Omental fat pad (tissue), 4 donors: ENCODE measurements around the gene SLC2A4RG. TPM values are rescaled to one million over a fixed set of nuclear protein-coding genes. Genes with fewer than 3 reads are reported as not detected.
A peak's percentile ranks its signal among the peaks of the same experiment; 100 is the strongest.

Experiments used
- ATAC-seq: fragments of 150-250 bp; one replicate; pipeline ENCODE4 v1.9.1; 2016; ENCODE audit warnings: mild to moderate bottlenecking, moderate library complexity; ENCODE audit not compliant: low FRiP score
- DNase-seq: peaks from one replicate; pipeline ENCODE4 v3.0.0-alpha.2; 2019; ENCODE audit warnings: low spot score
- total RNA-seq, 4 donors: library from RNA; depleted of rRNA; stranded (reverse); fragments of >200 nt; gene quantifications; one replicate each; pipeline ENCODE4 v1.1.0, GENCODE V29; 2016
- TF ChIP-seq, protein P1 (sequence below), 3 donors: fragments of 450-650 bp; IDR thresholded peaks; one replicate each; pipeline ENCODE4 v1.5.1; 2016 to 2017; ENCODE audit warnings: antibody characterized with exemption in 3 of 3, mild to moderate bottlenecking in 3 of 3, moderate library complexity in 2 of 3

SLC2A4RG gene
- total RNA-seq, 4 donors from 2014 or later = 25.3 to 82.0 (median 40.9) TPM

DNA sequence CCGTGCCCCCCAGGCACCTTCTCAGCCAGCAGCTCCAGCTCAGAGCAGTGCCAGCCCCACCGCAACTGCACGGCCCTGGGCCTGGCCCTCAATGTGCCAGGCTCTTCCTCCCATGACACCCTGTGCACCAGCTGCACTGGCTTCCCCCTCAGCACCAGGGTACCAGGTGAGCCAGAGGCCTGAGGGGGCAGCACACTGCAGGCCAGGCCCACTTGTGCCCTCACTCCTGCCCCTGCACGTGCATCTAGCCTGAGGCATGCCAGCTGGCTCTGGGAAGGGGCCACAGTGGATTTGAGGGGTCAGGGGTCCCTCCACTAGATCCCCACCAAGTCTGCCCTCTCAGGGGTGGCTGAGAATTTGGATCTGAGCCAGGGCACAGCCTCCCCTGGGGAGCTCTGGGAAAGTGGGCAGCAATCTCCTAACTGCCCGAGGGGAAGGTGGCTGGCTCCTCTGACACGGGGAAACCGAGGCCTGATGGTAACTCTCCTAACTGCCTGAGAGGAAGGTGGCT, 42.2 kb upstream of the SLC2A4RG start:
- DNase-seq (no peak), ATAC-seq (no peak)
- TF ChIP-seq, protein P1, sequence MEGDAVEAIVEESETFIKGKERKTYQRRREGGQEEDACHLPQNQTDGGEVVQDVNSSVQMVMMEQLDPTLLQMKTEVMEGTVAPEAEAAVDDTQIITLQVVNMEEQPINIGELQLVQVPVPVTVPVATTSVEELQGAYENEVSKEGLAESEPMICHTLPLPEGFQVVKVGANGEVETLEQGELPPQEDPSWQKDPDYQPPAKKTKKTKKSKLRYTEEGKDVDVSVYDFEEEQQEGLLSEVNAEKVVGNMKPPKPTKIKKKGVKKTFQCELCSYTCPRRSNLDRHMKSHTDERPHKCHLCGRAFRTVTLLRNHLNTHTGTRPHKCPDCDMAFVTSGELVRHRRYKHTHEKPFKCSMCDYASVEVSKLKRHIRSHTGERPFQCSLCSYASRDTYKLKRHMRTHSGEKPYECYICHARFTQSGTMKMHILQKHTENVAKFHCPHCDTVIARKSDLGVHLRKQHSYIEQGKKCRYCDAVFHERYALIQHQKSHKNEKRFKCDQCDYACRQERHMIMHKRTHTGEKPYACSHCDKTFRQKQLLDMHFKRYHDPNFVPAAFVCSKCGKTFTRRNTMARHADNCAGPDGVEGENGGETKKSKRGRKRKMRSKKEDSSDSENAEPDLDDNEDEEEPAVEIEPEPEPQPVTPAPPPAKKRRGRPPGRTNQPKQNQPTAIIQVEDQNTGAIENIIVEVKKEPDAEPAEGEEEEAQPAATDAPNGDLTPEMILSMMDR (IDR thresholded peaks at IDR 0.05) = no peak

DNA sequence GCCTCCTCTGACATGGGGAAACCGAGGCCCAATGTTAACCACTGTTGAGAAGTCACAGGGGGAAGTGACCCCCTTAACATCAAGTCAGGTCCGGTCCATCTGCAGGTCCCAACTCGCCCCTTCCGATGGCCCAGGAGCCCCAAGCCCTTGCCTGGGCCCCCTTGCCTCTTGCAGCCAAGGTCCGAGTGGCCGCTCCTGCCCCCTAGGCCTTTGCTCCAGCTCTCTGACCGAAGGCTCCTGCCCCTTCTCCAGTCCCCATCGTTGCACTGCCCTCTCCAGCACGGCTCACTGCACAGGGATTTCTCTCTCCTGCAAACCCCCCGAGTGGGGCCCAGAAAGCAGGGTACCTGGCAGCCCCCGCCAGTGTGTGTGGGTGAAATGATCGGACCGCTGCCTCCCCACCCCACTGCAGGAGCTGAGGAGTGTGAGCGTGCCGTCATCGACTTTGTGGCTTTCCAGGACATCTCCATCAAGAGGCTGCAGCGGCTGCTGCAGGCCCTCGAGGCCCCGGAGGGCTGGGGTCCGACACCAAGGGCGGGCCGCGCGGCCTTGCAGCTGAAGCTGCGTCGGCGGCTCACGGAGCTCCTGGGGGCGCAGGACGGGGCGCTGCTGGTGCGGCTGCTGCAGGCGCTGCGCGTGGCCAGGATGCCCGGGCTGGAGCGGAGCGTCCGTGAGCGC, 41.6 kb upstream of the SLC2A4RG start:
- TF ChIP-seq, protein P1 (IDR thresholded peaks at IDR 0.05) = no peak
- no peak for DNase-seq
- no peak for ATAC-seq

DNA sequence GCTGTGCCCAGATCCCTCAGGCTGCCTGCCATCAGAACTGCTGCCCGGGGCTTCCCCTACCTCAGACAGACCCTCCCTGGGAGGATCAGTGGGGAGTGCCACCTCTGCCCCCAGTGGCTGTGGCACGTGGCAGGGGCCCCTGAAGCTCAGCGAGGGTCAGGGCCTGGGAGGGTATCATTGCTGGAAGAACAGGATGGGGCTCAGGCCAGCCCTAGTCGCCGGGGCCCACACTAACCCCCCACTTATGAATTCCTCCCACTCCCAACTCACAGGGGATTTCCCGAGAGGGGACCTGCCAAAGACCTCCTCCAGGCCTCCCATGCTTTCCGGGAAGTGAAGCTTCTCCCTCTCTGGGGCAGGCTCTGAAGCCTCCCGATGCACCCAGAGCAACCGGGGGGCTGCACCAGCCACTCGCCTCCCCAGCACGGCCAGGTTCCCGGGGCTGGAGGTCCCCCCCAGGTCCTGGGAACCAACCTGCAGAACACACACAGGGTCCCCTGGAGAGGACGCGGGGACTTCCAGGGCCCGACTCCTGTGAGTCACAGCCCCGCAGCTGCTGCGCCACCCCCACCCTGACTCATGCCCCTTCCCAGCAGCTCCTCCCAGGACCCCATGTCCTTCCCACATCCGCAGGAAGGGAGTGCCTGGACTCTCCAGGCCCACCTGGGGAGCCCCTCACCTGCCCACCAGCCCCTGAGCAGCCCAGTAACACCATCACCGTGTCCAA, 40.7 kb upstream of the SLC2A4RG start:
- ATAC-seq (peak; percentile 73), DNase-seq (no peak)

DNA sequence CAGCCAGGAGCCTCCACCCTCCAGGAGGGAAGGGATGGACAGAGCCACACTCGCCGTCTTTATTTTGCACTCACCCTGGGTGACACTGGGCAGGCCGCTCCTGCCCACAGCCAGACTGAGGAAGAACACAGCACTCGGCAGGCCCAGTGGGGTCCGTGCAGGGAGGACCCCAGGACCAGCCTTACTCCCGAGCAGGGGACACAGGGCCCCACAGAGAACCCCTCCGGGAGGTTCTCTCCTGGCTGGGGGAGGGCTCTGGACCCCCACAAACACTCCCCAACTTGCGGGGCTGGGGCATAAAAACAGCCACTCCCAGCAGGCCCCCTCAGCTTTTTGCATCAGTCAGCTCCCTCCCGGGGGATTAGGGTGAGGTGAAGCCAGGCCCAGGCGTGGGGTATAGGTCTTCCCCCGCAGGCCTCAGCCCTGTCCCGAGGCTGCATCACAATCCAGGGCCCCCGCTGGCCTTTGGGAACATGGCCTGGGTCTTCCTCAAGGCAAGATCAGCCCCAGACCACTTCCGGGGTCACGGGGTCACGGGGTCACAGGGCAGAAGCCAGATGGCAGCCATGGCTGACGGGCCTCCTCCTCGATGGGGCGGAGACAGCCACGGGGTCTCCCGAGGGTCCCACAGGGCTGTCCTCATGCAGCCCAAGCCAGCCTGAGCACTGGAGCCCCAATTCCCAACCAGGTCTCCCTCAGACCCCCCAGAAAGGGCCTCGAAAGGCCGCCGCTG, 39.9 kb upstream of the SLC2A4RG start:
- peak; percentile 22 for DNase-seq
- TF ChIP-seq, protein P1 (IDR thresholded peaks at IDR 0.05) = no peak
- ATAC-seq = no peak

More for the DNA sequence above, 40.7 kb upstream of the SLC2A4RG start:
- TF ChIP-seq, protein P1 (IDR thresholded peaks at IDR 0.05) = no peak

DNA sequence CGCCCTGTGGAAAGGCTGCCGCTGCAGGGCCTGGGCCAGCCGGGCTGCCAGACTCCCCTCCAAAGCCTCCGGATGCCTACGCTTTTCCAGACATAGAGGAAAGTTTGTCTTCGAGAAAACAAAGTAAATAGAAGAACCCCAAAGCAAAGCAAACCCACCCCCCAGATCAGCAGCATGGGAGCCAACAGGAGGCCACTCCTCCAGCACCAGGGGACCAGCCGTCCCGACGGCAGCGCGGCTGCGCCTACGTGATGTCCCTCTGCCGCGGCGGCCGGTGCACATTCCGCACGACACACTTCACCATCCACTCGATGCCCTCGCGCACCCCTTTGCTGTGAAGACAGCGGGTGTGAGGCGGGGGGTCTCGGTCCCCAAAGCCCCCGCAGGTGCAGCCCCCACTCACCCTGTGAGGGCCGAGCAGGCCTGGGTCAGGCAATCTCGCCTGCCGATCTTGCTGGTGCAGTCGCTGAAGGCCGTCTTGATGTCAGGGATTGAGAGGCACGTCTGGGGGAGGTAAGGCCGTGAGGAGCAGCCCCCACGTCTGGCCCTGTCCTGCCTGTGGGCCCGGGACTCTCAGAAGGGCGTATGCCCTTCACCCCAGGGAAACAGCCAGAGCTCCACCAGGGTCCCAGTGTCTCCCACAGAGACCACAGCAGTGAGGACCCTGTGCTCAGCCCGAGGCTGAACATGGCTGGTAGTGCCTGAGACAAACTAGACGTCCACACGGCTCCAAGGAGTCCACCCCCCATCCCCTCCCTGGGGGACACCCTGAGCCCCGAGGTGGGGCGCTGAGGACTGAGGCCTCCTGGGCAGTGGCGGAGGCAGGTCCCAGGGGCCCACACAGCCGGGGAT, 39.2 kb upstream of the SLC2A4RG start:
- no peak for ATAC-seq
- DNase-seq = peak; percentile 20
- TF ChIP-seq, protein P1 (IDR thresholded peaks at IDR 0.05) = no peak

DNA sequence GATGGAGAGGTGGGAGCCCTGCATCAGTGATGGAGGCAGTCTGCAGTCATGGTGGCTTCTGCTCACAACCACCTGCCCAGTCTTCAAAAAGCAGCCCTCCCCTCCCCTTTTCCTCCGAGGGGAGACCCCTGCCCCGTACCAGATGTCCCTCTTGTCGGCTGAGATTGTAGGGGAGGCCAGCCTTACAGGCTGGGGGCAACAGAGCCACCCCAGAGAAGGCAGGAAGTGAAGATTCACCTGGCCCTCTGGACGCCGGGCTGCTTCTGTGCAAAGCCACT, 38.6 kb upstream of the SLC2A4RG start:
- ATAC-seq = no peak
- no peak for DNase-seq
- TF ChIP-seq, protein P1 (IDR thresholded peaks at IDR 0.05) = no peak
